ENCODE measurements around the gene VAC14. TPM values are rescaled to one million over a fixed set of nuclear protein-coding genes. Genes with fewer than 3 reads are reported as not detected.
A peak's percentile ranks its signal among the peaks of the same experiment; 100 is the strongest.

Gene VAC14
- total and polyA plus RNA-seq, 3 experiments from 2014 or later, result 43.4 to 50.3 (median 45.9) TPM

DNA sequence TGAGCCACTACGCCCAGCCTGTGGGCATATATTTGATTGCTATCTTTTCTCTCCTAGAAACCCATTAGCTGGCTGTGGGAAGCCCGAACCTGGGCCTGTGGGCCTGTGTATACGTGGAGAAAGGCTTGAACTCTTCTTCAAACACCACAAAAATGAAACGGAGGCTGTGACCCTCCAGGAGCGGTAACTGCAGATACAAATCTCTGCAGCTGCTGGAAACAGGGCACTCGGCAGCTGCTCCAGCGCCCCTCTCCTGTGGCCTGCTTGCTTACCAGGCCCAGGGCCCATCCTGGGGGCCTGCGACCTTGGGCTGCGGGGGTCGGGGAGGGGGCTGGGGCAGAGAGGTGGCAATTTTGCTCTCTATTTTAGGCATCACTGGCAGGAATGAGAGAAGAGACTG lies 87.1 kb downstream of the VAC14 start:
- Histone ChIP-seq H3K9me3 (ENCODE audit: low read length) (no peaks in the 10 kb centered on the region), H3K4me3 (ENCODE audit: low read length) (no peak overlapping the region), H3K27ac (ENCODE audit: low read depth, low read length) (no peak overlapping the region), H3K36me3 (ENCODE audit: insufficient read depth, low read length) (no peaks in the 10 kb centered on the region), H3K4me1 (ENCODE audit: insufficient read depth, low read length) (no peaks in the 10 kb centered on the region), H3K27me3 (ENCODE audit: insufficient read depth, low read length, poor library complexity, severe bottlenecking) (no peaks in the 10 kb centered on the region)
- Mint-ChIP-seq H3K27me3 (no peaks in the 10 kb centered on the region), H3K9me3 (no peaks in the 10 kb centered on the region), H3K4me1 (no peaks in the 10 kb centered on the region), H3K4me3 (no peak overlapping the region), H3K36me3 (peaks cover 0 to 37% (median 4%) of the 10 kb centered on the region in 3 donors), H3K27ac (peak overlapping the region in 1 of 8 donors; percentile 82)
- no peak for DNase-seq
- ChIA-PET CTCF (no interaction called here), POLR2A (no interaction called here)

DNA sequence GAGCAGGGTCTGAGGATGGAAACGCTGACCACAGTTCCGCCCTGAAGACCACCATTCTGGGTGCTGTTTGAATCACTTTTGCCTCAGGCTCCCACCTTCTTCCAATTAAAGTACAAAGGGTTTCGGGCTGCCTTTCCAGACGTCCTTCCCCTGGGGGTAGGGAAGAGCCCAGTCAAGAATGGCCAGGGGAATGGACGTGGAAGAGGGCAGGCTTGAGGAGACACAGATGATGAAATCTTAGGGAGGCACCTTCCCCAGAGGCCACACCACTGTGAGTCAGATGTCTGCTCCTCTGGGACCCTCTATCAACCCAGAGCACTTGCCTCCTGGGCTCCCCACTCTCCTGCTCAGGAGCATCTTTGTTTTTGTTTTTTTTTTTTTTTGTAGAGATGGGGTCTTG lies 87.6 kb downstream of the VAC14 start:
- Histone ChIP-seq H3K27me3 (ENCODE audit: insufficient read depth, low read length, poor library complexity, severe bottlenecking) (no peaks in the 10 kb centered on the region), H3K36me3 (ENCODE audit: insufficient read depth, low read length) (no peaks in the 10 kb centered on the region), H3K4me3 (ENCODE audit: low read length) (no peak overlapping the region), H3K9me3 (ENCODE audit: low read length) (no peaks in the 10 kb centered on the region), H3K27ac (ENCODE audit: low read depth, low read length) (no peak overlapping the region), H3K4me1 (ENCODE audit: insufficient read depth, low read length) (no peaks in the 10 kb centered on the region)
- Mint-ChIP-seq H3K27ac (peak overlapping the region in 1 of 8 donors; percentile 82), H3K4me1 (no peaks in the 10 kb centered on the region), H3K4me3 (no peak overlapping the region), H3K36me3 (peaks cover 0 to 38% (median 4%) of the 10 kb centered on the region in 3 donors), H3K27me3 (no peaks in the 10 kb centered on the region), H3K9me3 (no peaks in the 10 kb centered on the region)
- CTCF ChIA-PET, result no interaction called here
- POLR2A ChIA-PET, result no interaction called here
- DNase-seq, result no peak

- H3K9me3 Mint-ChIP-seq, result no peaks in the 10 kb centered on the region
- Histone ChIP-seq H3K36me3 (ENCODE audit: insufficient read depth, low read length) (no peaks in the 10 kb centered on the region), H3K27me3 (ENCODE audit: insufficient read depth, low read length, poor library complexity, severe bottlenecking) (no peaks in the 10 kb centered on the region), H3K9me3 (ENCODE audit: low read length) (no peaks in the 10 kb centered on the region), H3K4me1 (ENCODE audit: insufficient read depth, low read length) (no peaks in the 10 kb centered on the region), H3K4me3 (ENCODE audit: low read length) (no peak overlapping the region), H3K27ac (ENCODE audit: low read depth, low read length) (no peak overlapping the region)
- H3K36me3 Mint-ChIP-seq, result peaks cover 0 to 41% (median 4%) of the 10 kb centered on the region in 3 donors
- H3K27ac Mint-ChIP-seq, result no peak overlapping the region
- H3K4me3 Mint-ChIP-seq, result no peak overlapping the region
- ChIA-PET CTCF (no interaction called here), POLR2A (no interaction called here)
- no peaks in the 10 kb centered on the region for H3K4me1 Mint-ChIP-seq
- DNase-seq, result no peak
- H3K27me3 Mint-ChIP-seq, result no peaks in the 10 kb centered on the region
Measured at GRCh38 chr16:70712942-70713341, 88.0 kb downstream of the VAC14 start.

DNA sequence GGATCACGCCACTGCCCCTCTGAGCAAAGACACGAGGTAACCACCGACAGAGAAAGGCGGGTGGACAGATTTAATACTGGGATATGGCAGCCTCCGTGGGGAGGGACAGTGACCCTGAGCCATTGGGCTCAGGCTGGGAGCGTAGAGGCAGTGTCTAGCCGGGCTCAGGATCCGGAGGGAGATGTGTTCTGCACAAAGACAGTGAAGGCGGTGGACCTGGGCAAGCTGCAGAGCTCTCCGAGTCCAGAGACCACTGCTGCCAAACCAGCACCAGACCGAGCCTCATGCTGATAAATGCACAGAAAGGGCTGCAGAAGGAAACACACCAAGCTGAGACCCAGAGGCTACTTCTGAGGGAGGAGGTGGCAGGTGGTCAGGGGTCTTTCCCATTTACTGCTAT lies 88.6 kb downstream of the VAC14 start:
- ChIA-PET POLR2A (no interaction called here), CTCF (no interaction called here)
- no peak for DNase-seq
- Histone ChIP-seq H3K36me3 (ENCODE audit: insufficient read depth, low read length) (no peaks in the 10 kb centered on the region), H3K4me1 (ENCODE audit: insufficient read depth, low read length) (no peaks in the 10 kb centered on the region), H3K4me3 (ENCODE audit: low read length) (no peak overlapping the region), H3K27ac (ENCODE audit: low read depth, low read length) (no peak overlapping the region), H3K27me3 (ENCODE audit: insufficient read depth, low read length, poor library complexity, severe bottlenecking) (no peaks in the 10 kb centered on the region), H3K9me3 (ENCODE audit: low read length) (no peaks in the 10 kb centered on the region)
- H3K27me3 Mint-ChIP-seq, result no peaks in the 10 kb centered on the region
- H3K4me1 Mint-ChIP-seq, result no peaks in the 10 kb centered on the region
- peak overlapping the region in 1 of 7 donors; percentile 56 for H3K4me3 Mint-ChIP-seq
- H3K9me3 Mint-ChIP-seq, result no peaks in the 10 kb centered on the region
- H3K36me3 Mint-ChIP-seq, result peaks cover 0 to 39% (median 4%) of the 10 kb centered on the region in 3 donors
- H3K27ac Mint-ChIP-seq, result no peak overlapping the region

- peak overlapping the region in 2 of 8 donors; percentile 5 to 52 for H3K27ac Mint-ChIP-seq
- no peak overlapping the region for H3K4me3 Mint-ChIP-seq
- ChIA-PET POLR2A (interaction anchor here (0.5 kb wide), 1 partner anchor 890 kb away, joined by 7 read pairs; no protein-coding TSS in a partner anchor), CTCF (no interaction called here)
- no peaks in the 10 kb centered on the region for H3K27me3 Mint-ChIP-seq
- H3K9me3 Mint-ChIP-seq, result no peaks in the 10 kb centered on the region
- H3K4me1 ChIP-seq (ENCODE audit: insufficient read depth, low read length), result no peaks in the 10 kb centered on the region
- H3K27ac ChIP-seq (ENCODE audit: low read depth, low read length), result no peak overlapping the region
- no peak overlapping the region for H3K4me3 ChIP-seq (ENCODE audit: low read length)
- no peaks in the 10 kb centered on the region for H3K36me3 ChIP-seq (ENCODE audit: insufficient read depth, low read length)
- H3K9me3 ChIP-seq (ENCODE audit: low read length), result no peaks in the 10 kb centered on the region
- no peaks in the 10 kb centered on the region for H3K27me3 ChIP-seq (ENCODE audit: insufficient read depth, low read length, poor library complexity, severe bottlenecking)
- no peaks in the 10 kb centered on the region for H3K4me1 Mint-ChIP-seq
- no peak for DNase-seq
- H3K36me3 Mint-ChIP-seq, result peaks cover 0 to 41% (median 6%) of the 10 kb centered on the region in 3 donors
Measured at GRCh38 chr16:70711211-70712031, 89.5 kb downstream of the VAC14 start.

- Histone ChIP-seq H3K27ac (ENCODE audit: low read depth, low read length) (no peak overlapping the region), H3K9me3 (ENCODE audit: low read length) (no peaks in the 10 kb centered on the region), H3K4me1 (ENCODE audit: insufficient read depth, low read length) (no peaks in the 10 kb centered on the region), H3K4me3 (ENCODE audit: low read length) (no peak overlapping the region), H3K36me3 (ENCODE audit: insufficient read depth, low read length) (no peaks in the 10 kb centered on the region), H3K27me3 (ENCODE audit: insufficient read depth, low read length, poor library complexity, severe bottlenecking) (no peaks in the 10 kb centered on the region)
- CTCF ChIA-PET, result no interaction called here
- Mint-ChIP-seq H3K27me3 (no peaks in the 10 kb centered on the region), H3K4me1 (no peaks in the 10 kb centered on the region), H3K36me3 (peaks cover 0 to 38% (median 6%) of the 10 kb centered on the region in 3 donors), H3K27ac (no peak overlapping the region), H3K9me3 (no peaks in the 10 kb centered on the region), H3K4me3 (no peak overlapping the region)
- DNase-seq, result no peak
- POLR2A ChIA-PET, result interaction anchor here (0.5 kb wide), 1 partner anchor 889 kb away, joined by 7 read pairs; no protein-coding TSS in a partner anchor
Measured at GRCh38 chr16:70710422-70711210, 90.3 kb downstream of the VAC14 start.

DNA sequence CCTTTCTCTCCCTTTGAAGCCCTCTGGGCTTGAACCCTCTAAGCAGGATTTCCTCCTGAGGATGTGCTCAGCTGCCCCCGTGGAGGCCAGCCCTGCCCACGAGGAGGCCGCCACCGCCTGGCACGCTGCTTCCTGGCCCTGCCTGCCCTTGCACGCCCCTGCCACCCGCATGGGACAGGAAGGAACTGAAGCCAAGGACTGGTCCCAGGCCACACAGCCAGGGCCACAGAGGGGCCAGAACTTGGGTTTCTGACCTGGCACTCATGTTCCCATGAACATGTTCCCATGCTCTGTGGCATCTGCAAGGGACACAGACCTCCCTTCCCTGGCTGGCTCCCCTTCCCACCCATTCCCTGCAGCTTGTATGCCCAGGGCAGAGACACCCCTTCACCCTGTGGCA lies 91.0 kb downstream of the VAC14 start:
- H3K4me3 Mint-ChIP-seq, result no peak overlapping the region
- CTCF ChIA-PET, result no interaction called here

DNA sequence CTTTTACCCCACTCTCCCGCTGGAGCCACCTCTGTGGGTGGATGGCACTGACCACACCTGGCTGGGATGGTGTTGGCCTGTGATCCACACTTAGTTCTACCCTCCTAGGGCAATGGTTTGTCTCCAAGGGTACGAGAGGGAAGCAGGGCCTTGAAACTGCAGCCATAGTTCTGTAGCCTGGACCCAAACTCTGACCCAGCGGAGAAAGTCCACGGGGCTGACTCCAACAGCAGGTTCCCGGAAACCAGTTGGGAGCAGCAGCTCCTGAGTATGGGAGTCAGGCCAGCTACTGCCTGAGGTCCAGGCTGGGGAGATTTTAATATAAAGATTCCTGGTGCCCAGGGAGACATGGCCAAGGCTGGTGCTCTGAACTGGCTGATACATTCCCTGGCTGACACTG lies 91.5 kb downstream of the VAC14 start:
- no peaks in the 10 kb centered on the region for H3K27me3 Mint-ChIP-seq

More for the DNA sequence above, 91.0 kb downstream of the VAC14 start:
- H3K27me3 ChIP-seq (ENCODE audit: insufficient read depth, low read length, poor library complexity, severe bottlenecking), result no peaks in the 10 kb centered on the region
- H3K36me3 Mint-ChIP-seq, result peaks cover 0 to 38% (median 6%) of the 10 kb centered on the region in 3 donors
- DNase-seq, result no peak
- H3K4me3 ChIP-seq (ENCODE audit: low read length), result no peak overlapping the region
- no peaks in the 10 kb centered on the region for H3K9me3 Mint-ChIP-seq
- H3K27ac Mint-ChIP-seq, result no peak overlapping the region
- H3K27me3 Mint-ChIP-seq, result no peaks in the 10 kb centered on the region
- H3K9me3 ChIP-seq (ENCODE audit: low read length), result no peaks in the 10 kb centered on the region
- POLR2A ChIA-PET, result no interaction called here
- H3K36me3 ChIP-seq (ENCODE audit: insufficient read depth, low read length), result no peaks in the 10 kb centered on the region
- H3K27ac ChIP-seq (ENCODE audit: low read depth, low read length), result no peak overlapping the region
- no peaks in the 10 kb centered on the region for H3K4me1 ChIP-seq (ENCODE audit: insufficient read depth, low read length)
- no peaks in the 10 kb centered on the region for H3K4me1 Mint-ChIP-seq

More for the DNA sequence above, 91.5 kb downstream of the VAC14 start:
- H3K27ac ChIP-seq (ENCODE audit: low read depth, low read length), result no peak overlapping the region
- Mint-ChIP-seq H3K4me1 (no peaks in the 10 kb centered on the region), H3K36me3 (peaks cover 0 to 38% (median 6%) of the 10 kb centered on the region in 3 donors), H3K27ac (peak overlapping the region in 1 of 8 donors; percentile 74), H3K4me3 (no peak overlapping the region), H3K9me3 (no peaks in the 10 kb centered on the region)
- H3K4me3 ChIP-seq (ENCODE audit: low read length), result no peak overlapping the region
- H3K36me3 ChIP-seq (ENCODE audit: insufficient read depth, low read length), result no peaks in the 10 kb centered on the region
- no peaks in the 10 kb centered on the region for H3K27me3 ChIP-seq (ENCODE audit: insufficient read depth, low read length, poor library complexity, severe bottlenecking)
- CTCF ChIA-PET, result no interaction called here
- H3K9me3 ChIP-seq (ENCODE audit: low read length), result no peaks in the 10 kb centered on the region
- POLR2A ChIA-PET, result no interaction called here
- no peaks in the 10 kb centered on the region for H3K4me1 ChIP-seq (ENCODE audit: insufficient read depth, low read length)
- DNase-seq, result no peak
